Measurements from ENCODE around the gene BTBD19. TPM values are rescaled to one million over a fixed set of nuclear protein-coding genes. Genes with fewer than 3 reads are reported as not detected.

The BTBD19 gene
- total and polyA plus RNA-seq, 9 of the 15 experiments (the other 6 are each of a cell fraction or from before 2014, with no cell fraction given): 0.22 to 2.0 (median 0.95) TPM

DNA sequence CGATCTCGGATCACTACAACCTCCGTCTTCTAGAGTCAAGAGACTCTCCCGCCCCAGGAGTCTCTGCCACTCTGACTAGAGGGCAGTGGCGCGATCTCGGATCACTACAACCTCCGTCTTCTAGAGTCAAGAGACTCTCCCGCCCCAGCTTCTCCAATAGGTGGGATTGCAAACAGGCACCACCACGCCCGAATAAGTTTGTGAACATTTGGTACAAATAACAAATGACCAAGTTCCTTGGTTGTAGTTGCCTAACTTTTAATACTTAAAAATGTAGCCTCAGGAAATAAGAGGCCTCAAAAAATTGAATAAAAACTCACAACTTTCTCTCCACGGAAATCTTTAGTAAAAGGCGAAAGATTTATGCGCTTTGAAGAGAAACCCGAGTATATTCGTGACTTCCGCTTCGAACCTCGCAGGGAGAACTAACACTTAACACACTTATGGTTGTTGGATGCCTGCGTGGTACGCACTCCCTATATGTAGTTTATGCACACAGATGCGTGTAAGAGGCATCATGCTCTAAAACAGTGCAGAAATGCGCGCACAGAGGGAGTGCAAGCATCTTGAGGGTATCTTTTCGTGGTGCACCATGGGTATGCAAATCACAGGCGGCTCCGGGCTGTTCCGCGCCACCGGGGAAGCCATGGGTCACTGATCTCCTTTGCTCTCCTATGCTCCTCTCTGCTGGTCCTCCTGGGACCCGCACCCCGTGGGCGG is 11.4 kb downstream of the BTBD19 start (continued):
- TF ChIP-seq CREB1 (IDR thresholded peaks at IDR 0.05) (no peak; the same call in none of the 2 replicates), CREB1 (CRISPR knock-in tag; IDR thresholded peaks at IDR 0.05) (peak; percentile 6; the same call in 1 of the 2 replicates), CAMTA2 (CRISPR knock-in tag; conservative IDR thresholded peaks at IDR 0.05) (peak; percentile 96), NFIX (CRISPR knock-in tag; IDR thresholded peaks at IDR 0.05; ENCODE audit: low read depth) (no peak; the same call in 1 of the 2 replicates), RBM39 (optimal IDR thresholded peaks at IDR 0.05; ENCODE audit: low read depth, low read length) (peak; percentile 100), ZNF778 (CRISPR knock-in tag; IDR thresholded peaks at IDR 0.05) (no peak), KLF1 (tag; IDR thresholded peaks at IDR 0.05) (peak; percentile 85), ZNF212 (CRISPR knock-in tag; IDR thresholded peaks at IDR 0.05) (peak; percentile 85), YY1 (IDR thresholded peaks at IDR 0.05; ENCODE audit: borderline replicate concordance in 1 of 3, control insufficient read depth in 1 of 3, extremely low read depth in 1 of 3, insufficient read depth in 3 of 3, insufficient read length in 1 of 3, insufficient replicate concordance in 2 of 3, low read depth in 1 of 3, low read length in 2 of 3) (peak in 2 of 3 experiments; percentile 70 to 80), PYGO2 (tag; IDR thresholded peaks at IDR 0.05) (0 out of 2 replicates have a peak, but pooled peaks have one; percentile 5)
- TF ChIP-seq, protein P1, sequence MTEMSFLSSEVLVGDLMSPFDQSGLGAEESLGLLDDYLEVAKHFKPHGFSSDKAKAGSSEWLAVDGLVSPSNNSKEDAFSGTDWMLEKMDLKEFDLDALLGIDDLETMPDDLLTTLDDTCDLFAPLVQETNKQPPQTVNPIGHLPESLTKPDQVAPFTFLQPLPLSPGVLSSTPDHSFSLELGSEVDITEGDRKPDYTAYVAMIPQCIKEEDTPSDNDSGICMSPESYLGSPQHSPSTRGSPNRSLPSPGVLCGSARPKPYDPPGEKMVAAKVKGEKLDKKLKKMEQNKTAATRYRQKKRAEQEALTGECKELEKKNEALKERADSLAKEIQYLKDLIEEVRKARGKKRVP (CRISPR knock-in tag; IDR thresholded peaks at IDR 0.05): peak; percentile 82
- TF ChIP-seq, protein P2, sequence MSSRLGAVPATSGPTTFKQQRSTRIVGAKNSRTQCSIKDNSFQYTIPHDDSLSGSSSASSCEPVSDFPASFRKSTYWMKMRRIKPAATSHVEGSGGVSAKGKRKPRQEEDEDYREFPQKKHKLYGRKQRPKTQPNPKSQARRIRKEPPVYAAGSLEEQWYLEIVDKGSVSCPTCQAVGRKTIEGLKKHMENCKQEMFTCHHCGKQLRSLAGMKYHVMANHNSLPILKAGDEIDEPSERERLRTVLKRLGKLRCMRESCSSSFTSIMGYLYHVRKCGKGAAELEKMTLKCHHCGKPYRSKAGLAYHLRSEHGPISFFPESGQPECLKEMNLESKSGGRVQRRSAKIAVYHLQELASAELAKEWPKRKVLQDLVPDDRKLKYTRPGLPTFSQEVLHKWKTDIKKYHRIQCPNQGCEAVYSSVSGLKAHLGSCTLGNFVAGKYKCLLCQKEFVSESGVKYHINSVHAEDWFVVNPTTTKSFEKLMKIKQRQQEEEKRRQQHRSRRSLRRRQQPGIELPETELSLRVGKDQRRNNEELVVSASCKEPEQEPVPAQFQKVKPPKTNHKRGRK (tag; IDR thresholded peaks at IDR 0.05): no peak
- TF ChIP-seq, protein P3, sequence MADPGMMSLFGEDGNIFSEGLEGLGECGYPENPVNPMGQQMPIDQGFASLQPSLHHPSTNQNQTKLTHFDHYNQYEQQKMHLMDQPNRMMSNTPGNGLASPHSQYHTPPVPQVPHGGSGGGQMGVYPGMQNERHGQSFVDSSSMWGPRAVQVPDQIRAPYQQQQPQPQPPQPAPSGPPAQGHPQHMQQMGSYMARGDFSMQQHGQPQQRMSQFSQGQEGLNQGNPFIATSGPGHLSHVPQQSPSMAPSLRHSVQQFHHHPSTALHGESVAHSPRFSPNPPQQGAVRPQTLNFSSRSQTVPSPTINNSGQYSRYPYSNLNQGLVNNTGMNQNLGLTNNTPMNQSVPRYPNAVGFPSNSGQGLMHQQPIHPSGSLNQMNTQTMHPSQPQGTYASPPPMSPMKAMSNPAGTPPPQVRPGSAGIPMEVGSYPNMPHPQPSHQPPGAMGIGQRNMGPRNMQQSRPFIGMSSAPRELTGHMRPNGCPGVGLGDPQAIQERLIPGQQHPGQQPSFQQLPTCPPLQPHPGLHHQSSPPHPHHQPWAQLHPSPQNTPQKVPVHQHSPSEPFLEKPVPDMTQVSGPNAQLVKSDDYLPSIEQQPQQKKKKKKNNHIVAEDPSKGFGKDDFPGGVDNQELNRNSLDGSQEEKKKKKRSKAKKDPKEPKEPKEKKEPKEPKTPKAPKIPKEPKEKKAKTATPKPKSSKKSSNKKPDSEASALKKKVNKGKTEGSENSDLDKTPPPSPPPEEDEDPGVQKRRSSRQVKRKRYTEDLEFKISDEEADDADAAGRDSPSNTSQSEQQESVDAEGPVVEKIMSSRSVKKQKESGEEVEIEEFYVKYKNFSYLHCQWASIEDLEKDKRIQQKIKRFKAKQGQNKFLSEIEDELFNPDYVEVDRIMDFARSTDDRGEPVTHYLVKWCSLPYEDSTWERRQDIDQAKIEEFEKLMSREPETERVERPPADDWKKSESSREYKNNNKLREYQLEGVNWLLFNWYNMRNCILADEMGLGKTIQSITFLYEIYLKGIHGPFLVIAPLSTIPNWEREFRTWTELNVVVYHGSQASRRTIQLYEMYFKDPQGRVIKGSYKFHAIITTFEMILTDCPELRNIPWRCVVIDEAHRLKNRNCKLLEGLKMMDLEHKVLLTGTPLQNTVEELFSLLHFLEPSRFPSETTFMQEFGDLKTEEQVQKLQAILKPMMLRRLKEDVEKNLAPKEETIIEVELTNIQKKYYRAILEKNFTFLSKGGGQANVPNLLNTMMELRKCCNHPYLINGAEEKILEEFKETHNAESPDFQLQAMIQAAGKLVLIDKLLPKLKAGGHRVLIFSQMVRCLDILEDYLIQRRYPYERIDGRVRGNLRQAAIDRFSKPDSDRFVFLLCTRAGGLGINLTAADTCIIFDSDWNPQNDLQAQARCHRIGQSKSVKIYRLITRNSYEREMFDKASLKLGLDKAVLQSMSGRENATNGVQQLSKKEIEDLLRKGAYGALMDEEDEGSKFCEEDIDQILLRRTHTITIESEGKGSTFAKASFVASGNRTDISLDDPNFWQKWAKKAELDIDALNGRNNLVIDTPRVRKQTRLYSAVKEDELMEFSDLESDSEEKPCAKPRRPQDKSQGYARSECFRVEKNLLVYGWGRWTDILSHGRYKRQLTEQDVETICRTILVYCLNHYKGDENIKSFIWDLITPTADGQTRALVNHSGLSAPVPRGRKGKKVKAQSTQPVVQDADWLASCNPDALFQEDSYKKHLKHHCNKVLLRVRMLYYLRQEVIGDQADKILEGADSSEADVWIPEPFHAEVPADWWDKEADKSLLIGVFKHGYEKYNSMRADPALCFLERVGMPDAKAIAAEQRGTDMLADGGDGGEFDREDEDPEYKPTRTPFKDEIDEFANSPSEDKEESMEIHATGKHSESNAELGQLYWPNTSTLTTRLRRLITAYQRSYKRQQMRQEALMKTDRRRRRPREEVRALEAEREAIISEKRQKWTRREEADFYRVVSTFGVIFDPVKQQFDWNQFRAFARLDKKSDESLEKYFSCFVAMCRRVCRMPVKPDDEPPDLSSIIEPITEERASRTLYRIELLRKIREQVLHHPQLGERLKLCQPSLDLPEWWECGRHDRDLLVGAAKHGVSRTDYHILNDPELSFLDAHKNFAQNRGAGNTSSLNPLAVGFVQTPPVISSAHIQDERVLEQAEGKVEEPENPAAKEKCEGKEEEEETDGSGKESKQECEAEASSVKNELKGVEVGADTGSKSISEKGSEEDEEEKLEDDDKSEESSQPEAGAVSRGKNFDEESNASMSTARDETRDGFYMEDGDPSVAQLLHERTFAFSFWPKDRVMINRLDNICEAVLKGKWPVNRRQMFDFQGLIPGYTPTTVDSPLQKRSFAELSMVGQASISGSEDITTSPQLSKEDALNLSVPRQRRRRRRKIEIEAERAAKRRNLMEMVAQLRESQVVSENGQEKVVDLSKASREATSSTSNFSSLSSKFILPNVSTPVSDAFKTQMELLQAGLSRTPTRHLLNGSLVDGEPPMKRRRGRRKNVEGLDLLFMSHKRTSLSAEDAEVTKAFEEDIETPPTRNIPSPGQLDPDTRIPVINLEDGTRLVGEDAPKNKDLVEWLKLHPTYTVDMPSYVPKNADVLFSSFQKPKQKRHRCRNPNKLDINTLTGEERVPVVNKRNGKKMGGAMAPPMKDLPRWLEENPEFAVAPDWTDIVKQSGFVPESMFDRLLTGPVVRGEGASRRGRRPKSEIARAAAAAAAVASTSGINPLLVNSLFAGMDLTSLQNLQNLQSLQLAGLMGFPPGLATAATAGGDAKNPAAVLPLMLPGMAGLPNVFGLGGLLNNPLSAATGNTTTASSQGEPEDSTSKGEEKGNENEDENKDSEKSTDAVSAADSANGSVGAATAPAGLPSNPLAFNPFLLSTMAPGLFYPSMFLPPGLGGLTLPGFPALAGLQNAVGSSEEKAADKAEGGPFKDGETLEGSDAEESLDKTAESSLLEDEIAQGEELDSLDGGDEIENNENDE (IDR thresholded peaks at IDR 0.05; ENCODE audit: low read depth, low read length): no peak

Measured in K562 (cell line).